Kidney tubule cell (primary cell): ENCODE data around the gene IL10RA.

ENCODE experiments used
- DNase-seq: peaks from one replicate; pipeline ENCODE4 v3.0.0-alpha.2; 2018; ENCODE audit warnings: low spot score

The IL10RA gene

GRCh38 chr11:118046964-118047700, 60.9 kb downstream of the IL10RA start:
- no peak for DNase-seq

GRCh38 chr11:118047749-118048148, 61.6 kb downstream of the IL10RA start:
- DNase-seq = no peak

GRCh38 chr11:118048472-118049370, 62.5 kb downstream of the IL10RA start:
- DNase-seq = no peak

GRCh38 chr11:118049771-118050170, 63.6 kb downstream of the IL10RA start:
- DNase-seq = no peak

GRCh38 chr11:118050208-118050891, 64.2 kb downstream of the IL10RA start:
- DNase-seq = no peak
